ENCODE measurements around the gene RIMBP2.

DNA sequence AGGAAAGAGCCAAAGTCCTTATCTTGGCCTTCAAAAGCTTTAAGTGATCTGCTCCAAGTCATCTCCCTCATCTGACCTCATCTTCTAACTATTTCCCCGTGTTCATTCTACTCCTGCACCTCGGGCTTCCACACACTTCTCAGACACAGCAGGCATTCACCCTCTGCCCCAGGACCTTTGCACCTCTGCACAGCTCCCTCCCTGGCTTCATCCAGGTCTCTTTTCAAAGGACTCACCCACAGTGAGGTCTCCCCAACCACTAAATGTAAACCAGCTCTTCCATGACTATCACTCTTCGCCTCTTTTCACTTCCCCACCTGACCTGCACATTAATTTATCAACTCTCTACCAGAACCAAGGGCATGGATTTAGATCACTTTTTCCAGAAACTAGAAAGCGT lies 216.6 kb downstream of the RIMBP2 start:
- no peak for TF ChIP-seq POLR2AphosphoS5 (IDR thresholded peaks at IDR 0.05)
- TF ChIP-seq CTCF (IDR thresholded peaks at IDR 0.05) = no peak
- no peak for TF ChIP-seq POLR2A (IDR thresholded peaks at IDR 0.05; ENCODE audit: low read depth)
